Measurements from ENCODE around the gene SUMF1. TPM values are rescaled to one million over a fixed set of nuclear protein-coding genes. Genes with fewer than 3 reads are reported as not detected.

Gene SUMF1
- polyA plus RNA-seq, 3 donors, result 25.7 to 80.4 (median 74.2) TPM

DNA sequence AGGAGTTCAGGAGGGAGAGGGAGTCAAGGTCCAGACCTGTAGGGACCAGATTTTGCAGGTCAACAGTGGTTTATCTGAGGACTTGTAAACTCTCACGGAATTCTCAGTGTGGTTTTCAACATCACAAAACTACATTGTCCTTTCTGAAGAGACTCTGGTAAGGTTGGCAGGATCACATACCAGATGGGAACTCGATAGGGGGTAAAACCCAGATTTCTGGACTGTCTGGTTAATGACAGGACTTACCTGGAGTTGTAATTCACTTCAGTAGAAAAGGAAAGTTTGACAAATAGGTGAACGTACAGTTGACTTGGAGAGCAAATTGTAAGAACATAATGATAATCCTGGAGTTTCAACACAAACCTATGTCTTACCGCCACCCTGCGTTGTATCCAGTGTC lies 31.4 kb upstream of the SUMF1 start:
- peaks cover 50% of the 10 kb centered on the region for H3K4me1 Mint-ChIP-seq
- peaks cover 48 to 50% of the 10 kb centered on the region in 2 donors for H3K36me3 Mint-ChIP-seq
- no peaks in the 10 kb centered on the region for H4K20me1 ChIP-seq (ENCODE audit: insufficient read depth, low read length)
- no peak overlapping the region for H3K9ac ChIP-seq (ENCODE audit: insufficient read depth, low read length, poor library complexity, severe bottlenecking)
- peaks cover 37 to 39% of the 10 kb centered on the region in 2 donors for H3K4me1 ChIP-seq (ENCODE audit: control insufficient read depth in 1 of 2, insufficient read depth in 2 of 2, low read length in 2 of 2)
- H3K4me3 Mint-ChIP-seq, result no peak overlapping the region
- H3K27me3 ChIP-seq (ENCODE audit: control insufficient read depth in 2 of 2, insufficient read depth in 2 of 2, low read length in 2 of 2), result no peaks in the 10 kb centered on the region
- no peak overlapping the region for H3K27ac ChIP-seq (ENCODE audit: low read depth in 1 of 2, low read length in 2 of 2)
- H3K27me3 Mint-ChIP-seq (ENCODE audit: low read depth in 3 of 3), result peaks cover 0 to 2% (median 0%) of the 10 kb centered on the region in 3 donors
- TF ChIP-seq, protein P1, sequence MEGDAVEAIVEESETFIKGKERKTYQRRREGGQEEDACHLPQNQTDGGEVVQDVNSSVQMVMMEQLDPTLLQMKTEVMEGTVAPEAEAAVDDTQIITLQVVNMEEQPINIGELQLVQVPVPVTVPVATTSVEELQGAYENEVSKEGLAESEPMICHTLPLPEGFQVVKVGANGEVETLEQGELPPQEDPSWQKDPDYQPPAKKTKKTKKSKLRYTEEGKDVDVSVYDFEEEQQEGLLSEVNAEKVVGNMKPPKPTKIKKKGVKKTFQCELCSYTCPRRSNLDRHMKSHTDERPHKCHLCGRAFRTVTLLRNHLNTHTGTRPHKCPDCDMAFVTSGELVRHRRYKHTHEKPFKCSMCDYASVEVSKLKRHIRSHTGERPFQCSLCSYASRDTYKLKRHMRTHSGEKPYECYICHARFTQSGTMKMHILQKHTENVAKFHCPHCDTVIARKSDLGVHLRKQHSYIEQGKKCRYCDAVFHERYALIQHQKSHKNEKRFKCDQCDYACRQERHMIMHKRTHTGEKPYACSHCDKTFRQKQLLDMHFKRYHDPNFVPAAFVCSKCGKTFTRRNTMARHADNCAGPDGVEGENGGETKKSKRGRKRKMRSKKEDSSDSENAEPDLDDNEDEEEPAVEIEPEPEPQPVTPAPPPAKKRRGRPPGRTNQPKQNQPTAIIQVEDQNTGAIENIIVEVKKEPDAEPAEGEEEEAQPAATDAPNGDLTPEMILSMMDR (IDR thresholded peaks at IDR 0.05), result no peak
- H3K4me2 ChIP-seq (replicated peaks; ENCODE audit: extremely low read depth, low read length, poor library complexity, severe bottlenecking), result no peak overlapping the region
- intact Hi-C loops (cut with micrococcal nuclease), result loop anchor here in 1 of 2 donors (10.0 kb wide), 1 partner anchor 486 kb away; no protein-coding TSS in a partner anchor
- H3K4me3 ChIP-seq (replicated peaks in 1 of 3; ENCODE audit: low read depth in 2 of 3, low read length in 3 of 3), result no peak overlapping the region
- H3K79me2 ChIP-seq (ENCODE audit: insufficient read depth, low read length), result peaks cover 83% of the 10 kb centered on the region
- DNase-seq, result no peak
- H2AFZ ChIP-seq (ENCODE audit: insufficient read depth, low read depth, low read length, poor library complexity, severe bottlenecking), result no peak overlapping the region
- WGBS (ENCODE audit: insufficient coverage), result 93% methylated on average over 2 of the region's 5 CpGs
- H3K36me3 ChIP-seq (replicated peaks in 1 of 2; ENCODE audit: control insufficient read depth in 1 of 2, insufficient read depth in 2 of 2, low read length in 2 of 2), result peaks cover 16 to 46% of the 10 kb centered on the region in 2 donors
- no peaks in the 10 kb centered on the region for H3K9me3 ChIP-seq (replicated peaks in 1 of 2; ENCODE audit: control insufficient read depth in 1 of 2, insufficient read depth in 1 of 2, low read length in 2 of 2)
- H3K9me3 Mint-ChIP-seq, result peaks cover 0 to 2% (median 0%) of the 10 kb centered on the region in 7 donors
- peak overlapping the region in 2 of 7 donors; percentile 24 to 65 for H3K27ac Mint-ChIP-seq

DNA sequence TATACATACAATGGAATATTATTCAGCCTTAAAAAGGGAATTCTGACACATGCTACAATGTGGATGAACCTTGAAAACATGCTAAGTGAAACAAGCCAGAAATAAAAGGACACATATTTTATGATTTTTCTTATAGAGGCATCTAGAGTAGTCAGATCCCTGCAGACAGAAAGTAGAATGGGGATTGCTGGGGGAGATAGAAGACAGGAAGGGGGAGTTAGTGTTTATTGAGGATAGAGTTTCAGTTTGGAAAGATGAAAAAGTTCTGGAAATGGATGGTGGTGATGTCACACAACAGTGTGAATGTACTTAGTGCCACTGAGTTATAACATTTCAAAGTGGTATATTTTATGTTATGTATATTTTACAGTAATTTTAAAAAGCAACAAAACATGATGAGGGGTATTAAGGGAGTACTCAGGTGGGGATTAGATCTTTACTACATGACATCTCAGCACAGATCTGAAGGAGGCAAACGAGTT lies 30.8 kb upstream of the SUMF1 start:
- TF ChIP-seq, protein P1 (IDR thresholded peaks at IDR 0.05), result no peak
- no CpG with 5 or more reads among the region's 1 CpG for WGBS (ENCODE audit: insufficient coverage)
- H3K4me3 Mint-ChIP-seq, result no peak overlapping the region
- no peak overlapping the region for H3K4me3 ChIP-seq (replicated peaks in 1 of 3; ENCODE audit: low read depth in 2 of 3, low read length in 3 of 3)
- peaks cover 44% of the 10 kb centered on the region for H3K4me1 Mint-ChIP-seq
- H4K20me1 ChIP-seq (ENCODE audit: insufficient read depth, low read length), result no peaks in the 10 kb centered on the region
- peaks cover 48 to 50% of the 10 kb centered on the region in 2 donors for H3K36me3 Mint-ChIP-seq
- H3K27me3 Mint-ChIP-seq (ENCODE audit: low read depth in 3 of 3), result peaks cover 0 to 2% (median 0%) of the 10 kb centered on the region in 3 donors
- peaks cover 0 to 1% (median 0%) of the 10 kb centered on the region in 7 donors for H3K9me3 Mint-ChIP-seq
- H3K36me3 ChIP-seq (replicated peaks in 1 of 2; ENCODE audit: control insufficient read depth in 1 of 2, insufficient read depth in 2 of 2, low read length in 2 of 2), result peaks cover 16 to 46% of the 10 kb centered on the region in 2 donors
- no peaks in the 10 kb centered on the region for H3K27me3 ChIP-seq (ENCODE audit: control insufficient read depth in 2 of 2, insufficient read depth in 2 of 2, low read length in 2 of 2)
- H3K27ac ChIP-seq (ENCODE audit: low read depth in 1 of 2, low read length in 2 of 2), result no peak overlapping the region
- no peaks in the 10 kb centered on the region for H3K9me3 ChIP-seq (replicated peaks in 1 of 2; ENCODE audit: control insufficient read depth in 1 of 2, insufficient read depth in 1 of 2, low read length in 2 of 2)
- H3K79me2 ChIP-seq (ENCODE audit: insufficient read depth, low read length), result peaks cover 80% of the 10 kb centered on the region
- no peak for DNase-seq
- peak overlapping the region in 2 of 7 donors; percentile 24 to 65 for H3K27ac Mint-ChIP-seq
- peaks cover 32 to 36% of the 10 kb centered on the region in 2 donors for H3K4me1 ChIP-seq (ENCODE audit: control insufficient read depth in 1 of 2, insufficient read depth in 2 of 2, low read length in 2 of 2)
- intact Hi-C loops (cut with micrococcal nuclease), result loop anchor here in 1 of 2 donors (10.0 kb wide), 1 partner anchor 487 kb away; no protein-coding TSS in a partner anchor
- no peak overlapping the region for H3K4me2 ChIP-seq (replicated peaks; ENCODE audit: extremely low read depth, low read length, poor library complexity, severe bottlenecking)
- H3K9ac ChIP-seq (ENCODE audit: insufficient read depth, low read length, poor library complexity, severe bottlenecking), result no peak overlapping the region
- no peak overlapping the region for H2AFZ ChIP-seq (ENCODE audit: insufficient read depth, low read depth, low read length, poor library complexity, severe bottlenecking)
